ENCODE results near the gene CCDC142.

Gene CCDC142

DNA sequence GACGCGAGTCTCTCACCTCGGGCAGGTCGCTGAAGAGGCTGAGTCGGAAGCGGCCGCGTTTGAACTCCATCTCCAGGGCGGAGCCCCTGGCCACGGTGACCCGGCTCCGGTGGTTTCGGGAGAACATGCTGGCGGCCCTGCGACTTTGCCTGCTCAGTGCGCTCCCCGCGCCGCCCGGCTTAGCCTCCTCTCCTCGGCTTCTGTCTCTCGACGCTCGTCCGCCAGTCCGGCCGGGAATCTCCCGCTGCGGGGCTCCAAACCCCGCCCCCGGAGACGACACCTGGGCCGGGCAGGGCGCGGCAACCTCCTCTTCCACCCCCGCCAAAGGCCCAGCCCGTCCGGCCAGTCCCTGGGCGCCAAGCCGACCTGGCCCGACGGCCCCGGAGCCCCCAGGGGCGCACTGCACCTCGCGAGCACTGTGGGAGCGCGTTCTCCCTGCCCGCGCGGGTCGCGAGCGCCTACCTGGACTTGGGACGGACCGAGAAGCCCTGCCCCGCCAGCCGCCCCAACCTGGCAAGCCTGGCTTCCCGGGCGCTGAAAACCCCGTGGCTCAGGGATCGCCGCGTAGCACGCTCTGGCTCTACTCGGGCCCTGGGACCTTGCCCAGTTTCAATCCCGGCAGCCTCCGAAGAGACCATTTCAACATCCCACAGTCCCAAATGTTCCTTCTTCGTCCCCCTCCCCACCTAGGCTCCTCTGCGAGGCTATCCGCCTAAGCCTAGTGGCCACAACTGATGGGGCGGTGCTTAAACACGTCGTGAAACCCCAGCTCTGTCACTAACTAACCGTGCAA, 40.9 kb downstream of the CCDC142 start, which contains the start of gene RTKN:
TSS of gene RTKN (minus strand) at position 248 of the 793 bp plus-strand sequence. CDS start at position 127, 121 bp downstream.
- DNase-seq = no peak

DNA sequence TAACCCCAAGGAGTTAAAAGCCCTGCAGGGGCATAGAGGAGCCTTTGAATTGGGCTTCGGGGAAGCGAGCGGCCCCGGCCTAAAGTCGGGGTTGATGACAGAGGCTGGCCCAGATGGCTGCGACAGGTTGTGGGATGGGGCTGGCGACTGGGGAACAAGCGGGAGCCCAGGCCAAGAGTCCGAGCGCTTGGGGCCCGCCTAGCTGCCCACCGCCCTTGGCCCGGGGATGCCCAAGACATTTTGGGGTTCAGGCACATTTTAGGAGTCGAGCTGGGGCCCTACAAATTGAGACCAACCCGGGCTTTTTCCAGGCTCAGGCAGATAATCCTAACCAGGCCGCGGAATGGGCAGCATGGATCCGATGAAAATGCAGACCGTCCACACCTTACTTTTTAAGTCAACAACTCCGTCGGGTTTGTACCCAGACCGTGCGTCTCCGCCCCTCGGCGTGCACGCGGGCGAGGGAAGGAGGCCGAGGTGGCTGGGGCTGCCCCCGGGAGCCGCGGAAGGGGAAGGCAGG, 41.6 kb downstream of the CCDC142 start:
- DNase-seq = no peak

DNA sequence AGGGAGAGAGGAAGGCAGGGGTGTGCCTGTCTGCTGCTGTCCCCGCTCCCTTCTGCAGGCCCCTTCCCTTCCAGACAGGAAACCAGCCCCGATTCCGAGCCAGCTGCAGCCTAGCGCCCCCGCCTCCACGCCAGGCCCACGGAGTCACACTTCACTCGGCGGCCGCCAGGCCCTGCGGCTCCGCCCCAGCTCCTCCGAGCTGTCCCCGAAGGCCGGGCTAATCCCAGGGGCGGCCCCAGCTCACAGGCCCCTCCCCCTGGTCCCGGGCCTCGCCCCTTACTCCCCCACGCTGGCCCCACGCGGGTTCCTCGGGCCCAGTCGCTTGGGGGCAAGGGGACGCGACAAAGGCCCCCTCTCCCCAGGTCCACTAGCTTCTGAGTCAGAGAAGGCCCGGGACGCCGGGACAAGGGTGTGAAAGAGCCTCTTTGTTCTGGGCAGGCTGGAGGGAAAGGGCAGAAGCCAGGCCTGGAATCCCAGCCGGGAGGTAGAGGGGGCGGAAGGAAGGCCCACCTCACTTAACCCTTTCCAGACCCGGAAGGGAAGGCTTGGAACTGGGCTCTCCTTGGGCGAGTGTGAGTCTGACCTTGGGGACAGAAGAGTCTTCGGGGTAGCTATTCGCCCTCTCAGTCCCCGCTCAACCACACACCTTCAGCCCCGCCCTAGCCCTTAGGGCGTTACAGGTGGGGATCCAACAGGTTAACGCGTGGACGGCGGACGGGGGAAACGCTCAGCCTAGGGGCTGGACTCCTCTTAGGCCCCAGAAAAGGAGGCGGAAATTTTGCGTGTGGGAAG, 42.2 kb downstream of the CCDC142 start:
- peak; percentile 42 for DNase-seq

DNA sequence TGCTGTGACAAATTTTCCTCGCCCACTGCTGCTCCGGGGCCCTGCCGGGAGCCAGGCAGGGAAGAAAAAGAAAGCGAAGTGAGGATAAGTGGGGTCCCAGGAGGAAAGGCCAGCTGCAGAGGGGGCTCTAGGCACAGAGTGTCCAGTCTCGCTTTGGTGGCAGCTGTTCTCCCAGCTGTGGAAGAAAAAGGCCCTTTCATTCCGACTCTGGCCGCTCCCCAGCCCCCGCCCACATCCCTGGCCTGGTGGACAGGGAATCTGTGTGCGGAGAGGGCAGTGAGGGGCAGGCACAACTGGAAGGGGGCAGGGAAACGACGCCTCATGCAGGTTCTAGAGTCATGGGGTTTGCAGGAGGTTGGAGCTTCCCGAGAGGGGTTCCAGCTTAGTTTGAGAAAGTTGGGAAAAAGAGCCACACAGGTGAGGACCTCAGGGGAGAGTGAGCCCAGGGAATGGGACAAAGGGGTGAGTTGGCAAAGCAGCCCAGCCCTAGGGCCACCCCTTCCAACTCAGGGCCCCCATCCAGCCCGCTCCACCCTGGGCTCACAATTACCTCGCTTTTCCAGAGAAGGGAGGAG, 42.9 kb downstream of the CCDC142 start:
- no peak for DNase-seq

DNA sequence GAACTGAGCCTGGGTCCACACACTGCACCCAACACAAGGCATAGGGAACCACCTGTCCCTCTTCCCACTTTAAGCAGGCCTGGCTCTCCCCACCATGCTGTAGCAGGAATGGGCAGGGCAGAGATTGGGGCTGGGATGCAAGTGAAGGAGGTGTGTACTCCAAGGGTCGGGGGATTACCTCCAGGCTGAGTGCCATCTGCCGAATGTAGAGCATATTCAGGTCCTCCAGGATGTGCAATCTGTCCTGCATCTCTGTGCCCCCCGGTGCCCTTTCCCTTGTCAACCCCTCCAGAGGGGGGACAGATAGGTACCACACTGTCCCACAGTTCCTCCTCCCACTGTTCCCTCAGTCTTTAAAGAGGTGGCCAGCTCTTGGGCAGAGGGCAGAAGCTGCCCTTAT, 43.4 kb downstream of the CCDC142 start:
- no peak for DNase-seq

DNA sequence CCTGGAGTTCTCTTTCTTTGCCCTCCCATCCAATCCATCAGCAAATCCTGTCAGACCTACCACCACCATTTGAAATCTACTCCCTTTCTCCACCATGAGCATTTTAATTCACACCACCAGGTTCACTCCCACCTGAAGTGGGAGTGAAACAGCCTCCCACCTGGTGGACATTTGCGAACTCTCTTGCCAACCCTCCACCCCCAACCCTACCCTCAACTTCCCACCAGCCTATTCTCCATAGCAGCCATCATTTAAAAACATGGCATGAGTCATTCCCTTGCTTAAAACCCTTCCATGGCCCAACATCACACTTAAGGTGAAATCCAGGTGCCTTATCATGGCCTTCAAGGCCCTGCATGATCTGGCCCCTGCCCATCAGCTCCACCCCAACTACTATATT, 44.5 kb downstream of the CCDC142 start:
- no peak for DNase-seq

DNA sequence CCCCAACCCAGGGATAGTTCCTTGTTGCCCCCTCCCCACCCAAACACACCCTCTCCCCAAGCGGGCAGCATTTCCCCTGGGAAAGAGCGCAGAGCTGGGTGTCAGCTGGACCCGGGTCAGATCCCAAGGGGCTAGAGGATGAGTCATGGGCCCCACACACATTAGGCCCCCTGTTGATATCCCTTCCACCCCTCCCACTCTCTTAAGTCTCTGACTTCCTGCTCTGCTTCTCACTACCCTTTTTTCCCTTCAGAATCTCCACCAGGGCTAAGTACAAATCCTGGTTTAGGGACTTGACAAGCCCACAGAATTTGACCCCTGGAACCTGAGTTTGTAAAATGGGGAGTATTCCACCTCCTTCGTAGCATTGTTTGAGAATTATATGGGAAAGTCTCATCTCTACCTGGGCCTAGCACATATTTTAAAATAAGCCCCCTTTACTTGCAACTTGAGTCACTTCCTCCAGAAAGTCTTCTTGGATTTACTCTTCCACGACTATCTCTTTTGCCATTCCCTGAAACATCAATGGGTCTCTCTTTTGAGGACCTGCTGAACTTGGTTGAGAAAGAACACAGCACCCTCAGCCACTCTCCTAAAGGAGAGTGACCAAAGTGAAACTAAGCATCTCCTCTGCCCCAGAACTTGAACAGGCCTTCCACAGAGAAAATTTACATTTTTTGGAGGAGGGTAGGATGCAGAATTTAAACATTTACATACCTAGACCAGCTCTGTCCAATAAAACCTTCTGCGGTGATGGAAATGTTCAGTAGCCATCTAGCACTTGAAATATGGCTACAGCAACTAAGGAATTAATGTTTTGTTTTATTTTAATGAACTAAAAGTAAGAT, 45.7 kb downstream of the CCDC142 start:
- DNase-seq = no peak

DNA sequence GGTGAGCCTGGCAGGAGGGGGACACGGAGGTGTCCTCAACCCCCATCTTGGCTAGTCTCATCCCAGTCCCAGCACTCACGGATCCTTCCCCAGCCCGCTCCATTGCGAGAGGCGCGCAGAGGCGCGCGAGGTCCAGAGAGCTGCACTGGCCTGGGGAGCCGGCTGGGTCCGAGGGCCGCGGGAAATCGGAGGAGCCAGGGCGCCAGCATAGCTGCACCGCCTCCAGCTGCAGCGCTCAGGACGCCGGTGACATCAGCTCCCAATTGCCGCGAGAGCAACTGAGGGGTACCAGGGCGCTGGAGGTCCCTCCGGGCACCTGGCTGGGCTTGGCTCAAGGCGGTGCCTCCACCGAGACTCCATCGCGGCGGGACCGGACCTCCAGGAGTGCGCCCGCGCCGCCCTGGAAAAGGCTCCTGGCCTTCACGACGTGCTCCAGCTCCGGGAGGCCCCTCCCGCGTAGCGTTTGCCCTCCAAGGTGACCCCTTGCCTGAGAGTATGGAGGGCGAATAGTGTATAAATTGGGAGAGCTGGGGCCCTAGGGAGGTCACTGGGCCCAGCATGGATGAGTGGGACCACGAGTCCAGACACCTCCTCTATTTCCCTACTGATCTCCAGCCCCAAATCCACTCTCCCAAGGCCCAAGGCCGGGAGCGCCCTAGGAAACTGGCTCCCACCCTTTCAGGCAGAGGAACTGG, 46.5 kb downstream of the CCDC142 start:
- DNase-seq = no peak

DNA sequence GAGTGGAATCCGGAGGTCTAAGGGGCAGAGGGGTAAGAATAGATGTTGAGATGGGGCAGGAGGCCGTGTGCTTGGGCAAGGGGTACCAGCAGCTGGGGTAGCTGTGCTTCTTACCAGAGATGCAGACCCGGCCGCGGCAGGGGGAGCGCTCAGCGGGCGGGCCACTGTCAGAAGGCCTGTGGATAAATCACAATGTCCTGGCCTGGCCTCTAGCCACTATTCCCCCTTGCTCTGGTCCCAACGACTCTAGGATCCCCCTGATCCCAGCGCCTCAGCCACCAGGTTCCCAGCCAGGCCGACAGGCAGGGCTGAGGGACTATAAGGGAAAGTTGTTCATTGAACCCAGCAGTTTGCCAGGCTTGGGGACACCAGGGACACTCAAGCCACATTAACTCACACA, 52.3 kb downstream of the CCDC142 start:
- DNase-seq = no peak

DNA sequence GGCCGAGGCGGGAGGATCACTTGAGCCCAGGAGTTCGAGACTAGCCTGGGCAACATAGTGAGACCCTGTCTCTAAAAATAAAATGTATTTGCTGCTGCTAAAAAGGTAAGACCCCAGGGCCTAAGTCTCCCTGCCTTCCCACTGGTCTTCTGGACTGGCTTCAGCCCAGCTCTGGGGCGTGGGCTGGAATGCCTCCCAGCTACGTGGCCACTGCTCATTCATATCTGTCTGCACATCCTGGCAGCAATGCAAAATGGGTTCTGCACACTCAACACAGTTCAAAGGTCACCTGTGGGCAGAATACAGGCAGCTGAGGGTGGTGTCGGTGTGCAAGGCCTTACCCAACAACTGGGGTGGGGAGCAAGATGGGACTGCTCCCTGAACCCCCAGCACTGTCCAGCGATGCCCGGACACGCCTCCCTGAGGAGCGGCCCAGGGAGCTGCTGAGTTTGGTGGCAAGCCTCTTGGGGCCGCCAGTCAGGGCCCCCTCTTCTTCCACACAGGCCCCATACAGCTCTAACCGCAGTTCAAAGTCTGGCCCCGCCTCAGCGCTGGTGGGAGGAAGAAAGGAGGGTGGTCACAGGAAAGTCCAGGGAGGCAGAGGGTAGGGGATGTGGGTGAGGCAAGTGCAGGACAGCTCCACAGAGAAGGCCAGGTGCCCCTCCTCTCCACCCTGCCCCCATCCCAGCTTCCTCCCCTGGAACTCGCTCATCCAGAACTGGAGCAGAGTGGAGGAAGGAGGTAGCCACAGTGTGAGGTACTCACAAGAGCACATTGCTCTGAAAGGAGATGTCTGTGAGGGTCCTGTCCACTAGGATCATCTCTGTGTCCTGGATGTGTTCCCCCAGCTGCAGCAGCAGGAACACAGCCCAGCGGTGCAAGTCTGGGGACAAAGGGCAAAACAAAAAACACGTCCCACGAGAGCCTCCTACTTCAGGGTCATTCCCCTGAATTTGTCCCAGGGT, 53.0 kb downstream of the CCDC142 start:
- no peak for DNase-seq

DNA sequence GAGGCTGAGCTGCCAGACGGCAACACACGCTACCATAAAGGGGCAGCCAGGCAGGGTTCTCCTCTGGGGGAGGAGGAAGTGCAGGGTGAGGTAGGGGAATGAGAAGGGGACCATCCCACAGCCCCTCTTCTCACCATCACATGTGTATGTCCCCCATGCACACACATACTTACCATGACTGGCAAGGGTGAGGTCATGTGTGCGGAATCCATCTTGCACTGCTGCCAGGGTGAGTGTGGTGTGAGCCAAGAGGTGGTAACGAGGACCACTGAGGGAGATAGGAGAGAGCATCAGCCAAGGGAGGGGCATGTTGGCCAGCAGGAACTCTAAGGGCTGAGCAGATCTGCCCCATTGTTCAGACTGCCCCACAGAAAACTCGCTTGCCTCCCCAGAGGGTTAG, 54.1 kb downstream of the CCDC142 start:
- no peak for DNase-seq

DNA sequence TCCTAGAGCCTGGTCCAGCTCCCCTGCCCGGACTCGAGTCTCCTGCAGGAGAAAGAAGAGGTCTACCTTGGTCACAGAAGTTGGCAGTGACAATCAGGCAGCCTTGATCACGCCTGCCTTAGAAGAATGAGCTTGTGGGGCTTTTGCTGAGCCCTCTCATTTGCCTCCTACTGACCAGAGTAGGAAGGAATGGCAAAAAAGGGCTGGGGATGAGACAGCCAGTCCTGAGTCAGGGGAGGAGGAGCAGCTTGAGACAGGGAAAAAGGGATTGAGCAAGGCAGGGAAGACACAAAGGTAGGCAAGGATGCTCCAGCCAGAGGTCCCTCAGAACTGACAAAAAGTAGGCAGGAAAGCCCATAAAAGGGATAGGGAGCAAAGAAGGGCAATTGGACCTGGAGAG, 55.2 kb downstream of the CCDC142 start:
- no peak for DNase-seq

DNA sequence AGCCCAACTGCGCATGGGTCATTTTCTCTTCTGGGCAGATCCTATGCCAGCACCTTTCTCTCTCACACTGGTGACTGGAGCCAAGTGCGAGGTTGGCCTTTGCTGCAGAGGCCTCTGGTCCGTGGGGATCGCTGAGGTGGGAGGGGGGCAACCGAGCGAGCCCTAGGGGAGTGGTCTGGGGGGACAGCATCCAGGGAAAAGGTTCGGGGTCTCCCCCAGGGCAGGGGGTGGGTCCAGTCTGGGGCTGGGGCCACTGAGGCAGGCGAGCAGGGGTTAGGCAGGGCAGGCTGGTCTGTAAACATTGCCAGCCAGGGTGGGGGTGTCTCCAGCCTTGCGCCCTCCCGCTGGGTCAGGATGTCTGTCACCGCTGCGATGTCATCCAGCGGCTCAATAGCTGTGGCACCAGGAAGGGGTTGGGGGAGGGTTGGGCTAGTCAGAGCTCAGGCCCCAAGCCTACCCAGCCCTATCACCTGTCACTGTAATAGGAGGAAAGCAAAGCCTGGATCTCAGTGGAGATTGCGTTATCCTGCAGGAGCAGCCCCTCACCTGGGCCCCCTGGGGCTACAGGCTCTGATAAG, 56.5 kb downstream of the CCDC142 start:
- no peak for DNase-seq

DNA sequence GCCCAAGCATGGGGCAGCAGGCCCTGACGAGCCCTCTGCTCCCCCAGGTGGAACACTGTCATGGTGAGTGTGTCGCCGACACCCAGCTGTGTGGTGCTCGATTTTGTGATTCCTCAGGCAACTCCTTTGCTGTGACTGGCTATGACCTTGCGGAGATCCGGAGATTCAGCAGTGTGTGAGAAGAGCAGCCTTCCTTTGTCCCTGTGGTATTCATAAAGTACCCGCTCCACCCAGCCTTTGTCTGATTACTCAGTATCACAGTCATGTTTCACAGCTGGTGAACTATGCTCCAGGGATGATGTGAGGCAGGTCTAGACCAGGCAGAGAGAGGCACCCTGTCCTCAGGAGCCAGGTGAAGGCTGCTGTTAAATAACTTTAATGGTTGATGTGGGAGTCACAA, 57.3 kb downstream of the CCDC142 start:
- no peak for DNase-seq

DNA sequence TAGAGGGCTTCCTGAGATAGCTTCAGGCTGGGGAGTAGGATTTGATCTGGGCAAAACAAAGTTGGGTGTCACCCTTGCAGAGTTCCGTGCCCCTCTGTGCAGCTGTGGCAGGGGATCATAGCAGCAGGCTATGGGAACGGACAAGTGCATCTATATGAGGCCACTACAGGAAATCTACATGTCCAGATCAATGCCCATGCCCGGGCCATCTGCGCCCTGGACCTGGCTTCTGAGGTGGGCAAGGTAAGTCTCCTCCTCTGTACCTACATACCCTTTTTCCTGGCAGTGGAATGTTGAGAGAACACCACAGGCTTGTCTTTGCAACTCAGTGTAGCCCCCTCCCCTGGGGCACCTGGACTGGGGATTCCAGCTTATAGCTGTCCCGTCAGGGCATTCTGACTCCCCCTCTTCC, 57.8 kb downstream of the CCDC142 start:
- no peak for DNase-seq

DNA sequence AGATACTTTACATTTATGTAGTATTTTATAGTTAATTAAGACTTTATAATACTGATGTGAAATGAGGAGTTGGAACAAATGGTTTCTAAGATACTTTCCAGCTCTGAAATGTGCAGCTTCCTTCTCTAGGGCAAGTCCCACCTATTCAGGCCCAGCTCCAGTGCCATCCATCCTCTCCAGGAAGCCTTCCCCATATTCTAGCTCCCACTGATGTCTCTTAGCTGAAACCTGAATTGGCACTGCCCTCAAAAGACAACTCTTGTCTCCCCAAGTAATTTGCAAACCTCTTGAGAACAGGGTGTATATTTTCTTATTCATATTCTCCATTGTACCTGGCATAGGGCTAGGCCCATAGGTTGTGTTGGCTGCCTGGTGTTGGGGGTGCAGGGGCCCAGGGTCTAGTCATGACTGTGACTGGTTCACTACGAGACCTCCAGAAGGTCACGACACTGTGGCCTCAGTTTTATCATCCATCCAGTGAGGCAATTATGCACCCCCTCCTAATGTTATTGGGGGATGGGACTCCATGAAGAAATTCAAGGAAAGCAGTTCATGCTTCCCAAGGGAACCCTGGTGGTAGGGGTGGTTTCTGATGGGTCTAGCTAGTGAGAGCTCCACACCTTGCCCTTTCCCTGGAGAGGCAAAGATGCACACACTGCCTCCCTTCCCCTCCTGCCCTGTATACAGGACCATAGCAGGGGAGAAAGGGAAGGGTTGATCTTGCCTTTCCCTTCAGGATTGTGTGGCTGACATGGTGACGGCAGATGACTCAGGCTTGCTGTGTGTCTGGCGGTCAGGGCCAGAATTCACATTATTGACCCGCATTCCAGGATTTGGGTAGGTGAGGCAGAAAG, 58.4 kb downstream of the CCDC142 start:
- no peak for DNase-seq

Data from DMS 273 treated with DMSO at 0.1 percent for 48 hours (cell line).